ENCODE results near the gene ALPK3. TPM values are rescaled to one million over a fixed set of nuclear protein-coding genes. Genes with fewer than 3 reads are reported as not detected.

Gene ALPK3
- polyA plus RNA-seq, 3 donors = 5.7 to 9.1 (median 6.9) TPM

Other genes starting within 250 kb of the ALPK3 start
- gene ZSCAN2, start 216.3 kb upstream of the ALPK3 start, polyA plus RNA-seq = 1 to 10 TPM; 1.8 to 9.9 (median 9.5) TPM
- 10 to 100 TPM; 10.7 to 13.5 (median 10.9) TPM for gene WDR73, start 163.1 kb upstream of the ALPK3 start, polyA plus RNA-seq
- gene NMB, start 159.2 kb upstream of the ALPK3 start, polyA plus RNA-seq = 100 to 1,000 TPM in 1 of 3 donors, 10 to 100 TPM in 2; 11.6 to 116 (median 62.3) TPM
- 100 to 1,000 TPM in 2 of 3 donors, 10 to 100 TPM in 1; 92.2 to 290 (median 215) TPM for gene SEC11A, start 101.2 kb upstream of the ALPK3 start, polyA plus RNA-seq
- gene ZNF592, start 68.8 kb upstream of the ALPK3 start, polyA plus RNA-seq = 10 to 100 TPM in 1 of 3 donors, 1 to 10 TPM in 2; 6.6 to 12.8 (median 9.6) TPM
- under 1 TPM in 2 of 3 donors, not detected in 1; 0.02 to 0.34 TPM for gene SLC28A1, start 67.3 kb downstream of the ALPK3 start, polyA plus RNA-seq
- 10 to 100 TPM in 2 of 3 donors, 1 to 10 TPM in 1; 9.0 to 24.2 (median 19.4) TPM for gene PDE8A, start 164.5 kb downstream of the ALPK3 start, polyA plus RNA-seq